ENCODE measurements around the gene TUBB2B.

The TUBB2B gene

GRCh38 chr6:3228046-3228671 lies 706 bp upstream of the TUBB2B start:
- no peaks in the 10 kb centered on the region for H3K9me3 ChIP-seq (ENCODE audit: insufficient read depth, low read length)
- peaks cover 36% of the 10 kb centered on the region for H3K27me3 ChIP-seq (ENCODE audit: insufficient read depth, insufficient read length)
- H3K36me3 ChIP-seq (ENCODE audit: insufficient read depth, insufficient read length, low read length) = peaks cover 26% of the 10 kb centered on the region
- DNase-seq (ENCODE audit: low read depth, low spot score) = no peak
- peak overlapping the region; percentile 86 for H3K9ac ChIP-seq (ENCODE audit: insufficient read length, low read depth)
- H3K4me3 ChIP-seq (ENCODE audit: insufficient read length, low read depth) = peak overlapping the region; percentile 67
- no peaks in the 10 kb centered on the region for H3K4me1 ChIP-seq (ENCODE audit: insufficient read depth, insufficient read length)
- TF ChIP-seq SUZ12 (IDR thresholded peaks at IDR 0.05; ENCODE audit: extremely low read depth, insufficient read depth, insufficient read length) (no peak), YY1 (IDR thresholded peaks at IDR 0.05; ENCODE audit: insufficient read depth, insufficient read length) (no peak), ZNF274 (IDR thresholded peaks at IDR 0.05; ENCODE audit: low read depth, low read length) (no peak)

GRCh38 chr6:3226481-3227362 lies 731 bp downstream of the TUBB2B start:
- Histone ChIP-seq H3K4me1 (ENCODE audit: insufficient read depth, insufficient read length) (no peaks in the 10 kb centered on the region), H3K4me3 (ENCODE audit: insufficient read length, low read depth) (peak overlapping the region; percentile 97), H3K9ac (ENCODE audit: insufficient read length, low read depth) (peak overlapping the region; percentile 98), H3K27me3 (ENCODE audit: insufficient read depth, insufficient read length) (peaks cover 23% of the 10 kb centered on the region), H3K9me3 (ENCODE audit: insufficient read depth, low read length) (no peaks in the 10 kb centered on the region), H3K36me3 (ENCODE audit: insufficient read depth, insufficient read length, low read length) (peaks cover 27% of the 10 kb centered on the region)
- TF ChIP-seq SUZ12 (IDR thresholded peaks at IDR 0.05; ENCODE audit: extremely low read depth, insufficient read depth, insufficient read length) (no peak), YY1 (IDR thresholded peaks at IDR 0.05; ENCODE audit: insufficient read depth, insufficient read length) (no peak), ZNF274 (IDR thresholded peaks at IDR 0.05; ENCODE audit: low read depth, low read length) (no peak)
- DNase-seq (ENCODE audit: low read depth, low spot score) = no peak

- H3K4me3 ChIP-seq (ENCODE audit: insufficient read length, low read depth) = peak overlapping the region; percentile 97
- H3K4me1 ChIP-seq (ENCODE audit: insufficient read depth, insufficient read length) = no peaks in the 10 kb centered on the region
- peaks cover 27% of the 10 kb centered on the region for H3K36me3 ChIP-seq (ENCODE audit: insufficient read depth, insufficient read length, low read length)
- no peak for DNase-seq (ENCODE audit: low read depth, low spot score)
- peaks cover 23% of the 10 kb centered on the region for H3K27me3 ChIP-seq (ENCODE audit: insufficient read depth, insufficient read length)
- peak overlapping the region; percentile 98 for H3K9ac ChIP-seq (ENCODE audit: insufficient read length, low read depth)
- TF ChIP-seq YY1 (IDR thresholded peaks at IDR 0.05; ENCODE audit: insufficient read depth, insufficient read length) = no peak
- no peak for TF ChIP-seq SUZ12 (IDR thresholded peaks at IDR 0.05; ENCODE audit: extremely low read depth, insufficient read depth, insufficient read length)
- TF ChIP-seq ZNF274 (IDR thresholded peaks at IDR 0.05; ENCODE audit: low read depth, low read length) = no peak
- no peaks in the 10 kb centered on the region for H3K9me3 ChIP-seq (ENCODE audit: insufficient read depth, low read length)
Measured at GRCh38 chr6:3226042-3226441, 1.4 kb downstream of the TUBB2B start.

- DNase-seq (ENCODE audit: low read depth, low spot score) = no peak
- no peak overlapping the region for H3K4me3 ChIP-seq (ENCODE audit: insufficient read length, low read depth)
Measured at GRCh38 chr6:3222506-3223038, 4.9 kb downstream of the TUBB2B start.

GRCh38 chr6:3221578-3221977 lies 5.9 kb downstream of the TUBB2B start:
- Histone ChIP-seq H3K4me3 (ENCODE audit: insufficient read length, low read depth) (no peak overlapping the region), H3K9ac (ENCODE audit: insufficient read length, low read depth) (no peak overlapping the region), H3K27me3 (ENCODE audit: insufficient read depth, insufficient read length) (no peaks in the 10 kb centered on the region), H3K36me3 (ENCODE audit: insufficient read depth, insufficient read length, low read length) (peaks cover 23% of the 10 kb centered on the region), H3K4me1 (ENCODE audit: insufficient read depth, insufficient read length) (no peaks in the 10 kb centered on the region), H3K9me3 (ENCODE audit: insufficient read depth, low read length) (no peaks in the 10 kb centered on the region)
- DNase-seq (ENCODE audit: low read depth, low spot score) = no peak
- TF ChIP-seq ZNF274 (IDR thresholded peaks at IDR 0.05; ENCODE audit: low read depth, low read length) (no peak), SUZ12 (IDR thresholded peaks at IDR 0.05; ENCODE audit: extremely low read depth, insufficient read depth, insufficient read length) (no peak), YY1 (IDR thresholded peaks at IDR 0.05; ENCODE audit: insufficient read depth, insufficient read length) (no peak)

More at GRCh38 chr6:3222506-3223038, 4.9 kb downstream of the TUBB2B start:
- no peak overlapping the region for H3K9ac ChIP-seq (ENCODE audit: insufficient read length, low read depth)
- H3K27me3 ChIP-seq (ENCODE audit: insufficient read depth, insufficient read length) = no peaks in the 10 kb centered on the region
- peaks cover 27% of the 10 kb centered on the region for H3K36me3 ChIP-seq (ENCODE audit: insufficient read depth, insufficient read length, low read length)
- TF ChIP-seq YY1 (IDR thresholded peaks at IDR 0.05; ENCODE audit: insufficient read depth, insufficient read length) (no peak), ZNF274 (IDR thresholded peaks at IDR 0.05; ENCODE audit: low read depth, low read length) (no peak), SUZ12 (IDR thresholded peaks at IDR 0.05; ENCODE audit: extremely low read depth, insufficient read depth, insufficient read length) (no peak)
- H3K9me3 ChIP-seq (ENCODE audit: insufficient read depth, low read length) = no peaks in the 10 kb centered on the region
- no peaks in the 10 kb centered on the region for H3K4me1 ChIP-seq (ENCODE audit: insufficient read depth, insufficient read length)

GRCh38 chr6:3220366-3220765 lies 7.1 kb downstream of the TUBB2B start:
- H3K4me3 ChIP-seq (ENCODE audit: insufficient read length, low read depth) = no peak overlapping the region
- TF ChIP-seq SUZ12 (IDR thresholded peaks at IDR 0.05; ENCODE audit: extremely low read depth, insufficient read depth, insufficient read length) = no peak
- no peak for TF ChIP-seq ZNF274 (IDR thresholded peaks at IDR 0.05; ENCODE audit: low read depth, low read length)
- no peaks in the 10 kb centered on the region for H3K4me1 ChIP-seq (ENCODE audit: insufficient read depth, insufficient read length)
- DNase-seq (ENCODE audit: low read depth, low spot score) = no peak
- H3K9me3 ChIP-seq (ENCODE audit: insufficient read depth, low read length) = no peaks in the 10 kb centered on the region
- no peak overlapping the region for H3K9ac ChIP-seq (ENCODE audit: insufficient read length, low read depth)
- no peaks in the 10 kb centered on the region for H3K27me3 ChIP-seq (ENCODE audit: insufficient read depth, insufficient read length)
- H3K36me3 ChIP-seq (ENCODE audit: insufficient read depth, insufficient read length, low read length) = peaks cover 13% of the 10 kb centered on the region

- Histone ChIP-seq H3K36me3 (ENCODE audit: insufficient read depth, insufficient read length, low read length) (peaks cover 2% of the 10 kb centered on the region), H3K9me3 (ENCODE audit: insufficient read depth, low read length) (no peaks in the 10 kb centered on the region), H3K4me1 (ENCODE audit: insufficient read depth, insufficient read length) (no peaks in the 10 kb centered on the region), H3K4me3 (ENCODE audit: insufficient read length, low read depth) (no peak overlapping the region), H3K27me3 (ENCODE audit: insufficient read depth, insufficient read length) (no peaks in the 10 kb centered on the region), H3K9ac (ENCODE audit: insufficient read length, low read depth) (no peak overlapping the region)
- TF ChIP-seq ZNF274 (IDR thresholded peaks at IDR 0.05; ENCODE audit: low read depth, low read length) = no peak
- no peak for TF ChIP-seq SUZ12 (IDR thresholded peaks at IDR 0.05; ENCODE audit: extremely low read depth, insufficient read depth, insufficient read length)
- TF ChIP-seq YY1 (IDR thresholded peaks at IDR 0.05; ENCODE audit: insufficient read depth, insufficient read length) = no peak
- DNase-seq (ENCODE audit: low read depth, low spot score) = no peak
Measured at GRCh38 chr6:3218266-3218665, 9.2 kb downstream of the TUBB2B start.

Data from NT2/D1 (cell line).